Measurements from ENCODE around the gene TTC23.

TTC23 gene

GRCh38 chr15:99212406-99212805 is 37.0 kb downstream of the TTC23 start:
- TF ChIP-seq CTCF (IDR thresholded peaks at IDR 0.05) (no peak), ZFX (IDR thresholded peaks at IDR 0.05; ENCODE audit: borderline replicate concordance) (no peak)
- H3K27ac ChIP-seq: no peak overlapping the region

GRCh38 chr15:99211926-99212325 is 37.5 kb downstream of the TTC23 start:
- TF ChIP-seq CTCF (IDR thresholded peaks at IDR 0.05): no peak
- no peak for TF ChIP-seq ZFX (IDR thresholded peaks at IDR 0.05; ENCODE audit: borderline replicate concordance)
- H3K27ac ChIP-seq: no peak overlapping the region

- TF ChIP-seq ZFX (IDR thresholded peaks at IDR 0.05; ENCODE audit: borderline replicate concordance) (no peak), CTCF (IDR thresholded peaks at IDR 0.05) (no peak)
- no peak overlapping the region for H3K27ac ChIP-seq
These were observed 39.0 kb downstream of the TTC23 start for GRCh38 chr15:99210334-99210733.

GRCh38 chr15:99209326-99209725 is 40.1 kb downstream of the TTC23 start:
- no peak for TF ChIP-seq CTCF (IDR thresholded peaks at IDR 0.05)
- TF ChIP-seq ZFX (IDR thresholded peaks at IDR 0.05; ENCODE audit: borderline replicate concordance): no peak

GRCh38 chr15:99207672-99208071 is 41.7 kb downstream of the TTC23 start:
- H3K27ac ChIP-seq: no peak overlapping the region
- TF ChIP-seq ZFX (IDR thresholded peaks at IDR 0.05; ENCODE audit: borderline replicate concordance): no peak
- TF ChIP-seq CTCF (IDR thresholded peaks at IDR 0.05): no peak

More at GRCh38 chr15:99209326-99209725, 40.1 kb downstream of the TTC23 start:
- no peak overlapping the region for H3K27ac ChIP-seq

- H3K27ac ChIP-seq: no peak overlapping the region
- no peak for TF ChIP-seq ZFX (IDR thresholded peaks at IDR 0.05; ENCODE audit: borderline replicate concordance)
- no peak for TF ChIP-seq CTCF (IDR thresholded peaks at IDR 0.05)
These were observed 47.2 kb downstream of the TTC23 start for GRCh38 chr15:99202176-99202552.

- H3K27ac ChIP-seq: no peak overlapping the region
- TF ChIP-seq ZFX (IDR thresholded peaks at IDR 0.05; ENCODE audit: borderline replicate concordance): no peak
- no peak for TF ChIP-seq CTCF (IDR thresholded peaks at IDR 0.05)
These were observed 47.8 kb downstream of the TTC23 start for GRCh38 chr15:99201408-99202175.
